Colonic mucosa (tissue), 4 donors: ENCODE data around the gene ARSH. TPM values are rescaled to one million over a fixed set of nuclear protein-coding genes. Genes with fewer than 3 reads are reported as not detected.
"Not testable (repeated sequence)": the region's sequence is repeated elsewhere in the genome, so short reads cannot be mapped to it uniquely, and the experiment has no call there.

Experiments
- DNase-seq: peaks from one replicate; pipeline ENCODE4 v3.0.0-alpha.2; 2020
- H3K27ac ChIP-seq: fragments of 200-600 bp; one replicate; pipeline ENCODE4 v1.8.0; 2021
- H3K27me3 ChIP-seq: fragments of 200-600 bp; one replicate; pipeline ENCODE4 v1.8.0; 2021
- H3K36me3 ChIP-seq: fragments of 200-600 bp; one replicate; pipeline ENCODE4 v1.8.0; 2021
- H3K4me1 ChIP-seq: fragments of 200-600 bp; one replicate; pipeline ENCODE4 v1.8.0; 2021; ENCODE audit warnings: mild to moderate bottlenecking
- H3K4me3 ChIP-seq: fragments of 200-600 bp; one replicate; pipeline ENCODE4 v1.8.0; 2021
- H3K9ac ChIP-seq, 2 donors: one replicate each; pipeline ENCODE4 v1.7.0; 2013; ENCODE audit warnings: control low read depth in 2 of 2, low read depth in 2 of 2, low read length in 2 of 2
- H3K9me3 ChIP-seq: fragments of 200-600 bp; one replicate; pipeline ENCODE4 v1.8.0; 2021
- intact Hi-C: fragments of 100-400 bp; cut with DNase I; formaldehyde crosslinking; loops from one replicate; pipeline ENCODE4 v1.14.1; 2022
- total RNA-seq, 2 donors: library from RNA; stranded (reverse); fragmentation: NEBNext Ultra II Directional in 1 of 2; extraction: Animal tissue kit (Norgen Biotek cat#: 25700) in 1 of 2; gene quantifications; one replicate each; pipeline ENCODE4 v1.2.1, GENCODE V29; 2021
- TF ChIP-seq, protein P1 (sequence below): fragments of 200-600 bp; IDR thresholded peaks from one replicate; pipeline ENCODE4 v1.8.0; 2022; ENCODE audit warnings: antibody characterized with exemption, mild to moderate bottlenecking
- donor health status: healthy.
- donor health status: DM: no; HTN: no; CAD: no.
- donor health status: DM: no; HTN: no; CAD: no.

The ARSH gene, protein sequence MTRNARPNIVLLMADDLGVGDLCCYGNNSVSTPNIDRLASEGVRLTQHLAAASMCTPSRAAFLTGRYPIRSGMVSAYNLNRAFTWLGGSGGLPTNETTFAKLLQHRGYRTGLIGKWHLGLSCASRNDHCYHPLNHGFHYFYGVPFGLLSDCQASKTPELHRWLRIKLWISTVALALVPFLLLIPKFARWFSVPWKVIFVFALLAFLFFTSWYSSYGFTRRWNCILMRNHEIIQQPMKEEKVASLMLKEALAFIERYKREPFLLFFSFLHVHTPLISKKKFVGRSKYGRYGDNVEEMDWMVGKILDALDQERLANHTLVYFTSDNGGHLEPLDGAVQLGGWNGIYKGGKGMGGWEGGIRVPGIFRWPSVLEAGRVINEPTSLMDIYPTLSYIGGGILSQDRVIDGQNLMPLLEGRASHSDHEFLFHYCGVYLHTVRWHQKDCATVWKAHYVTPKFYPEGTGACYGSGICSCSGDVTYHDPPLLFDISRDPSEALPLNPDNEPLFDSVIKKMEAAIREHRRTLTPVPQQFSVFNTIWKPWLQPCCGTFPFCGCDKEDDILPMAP
- not detected for total RNA-seq

DNA sequence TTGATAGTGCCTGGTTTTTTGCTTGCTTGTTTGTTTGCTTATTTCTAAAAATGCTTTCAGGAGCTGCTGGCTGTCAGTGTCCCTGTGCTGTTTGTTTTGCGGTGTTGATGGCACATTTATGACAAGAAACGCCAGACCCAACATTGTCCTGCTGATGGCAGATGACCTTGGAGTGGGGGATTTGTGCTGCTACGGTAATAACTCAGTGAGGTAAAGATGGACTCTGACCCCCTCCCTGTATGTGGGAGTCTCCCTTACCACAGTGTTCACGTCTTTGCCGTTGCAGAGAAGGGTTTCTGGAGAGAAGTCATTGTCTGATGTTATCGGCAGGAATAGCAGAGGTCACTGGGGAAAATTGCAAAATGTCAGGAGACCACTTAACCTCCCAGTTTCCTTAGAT, at the start of gene ARSH:
Gene ARSH, plus strand, starts transcription at position 52 of the 400 bp plus-strand sequence. Its CDS starts 67 bp downstream, at position 119.
- H3K27ac ChIP-seq: no peak within 1 kb of the TSS
- no peak within 1 kb of the TSS for H3K9ac ChIP-seq
- H3K27me3 ChIP-seq: no peaks in the 10 kb centered on the region
- H3K4me3 ChIP-seq: no peak within 1 kb of the TSS
- no peak for DNase-seq
- TF ChIP-seq, protein P1, sequence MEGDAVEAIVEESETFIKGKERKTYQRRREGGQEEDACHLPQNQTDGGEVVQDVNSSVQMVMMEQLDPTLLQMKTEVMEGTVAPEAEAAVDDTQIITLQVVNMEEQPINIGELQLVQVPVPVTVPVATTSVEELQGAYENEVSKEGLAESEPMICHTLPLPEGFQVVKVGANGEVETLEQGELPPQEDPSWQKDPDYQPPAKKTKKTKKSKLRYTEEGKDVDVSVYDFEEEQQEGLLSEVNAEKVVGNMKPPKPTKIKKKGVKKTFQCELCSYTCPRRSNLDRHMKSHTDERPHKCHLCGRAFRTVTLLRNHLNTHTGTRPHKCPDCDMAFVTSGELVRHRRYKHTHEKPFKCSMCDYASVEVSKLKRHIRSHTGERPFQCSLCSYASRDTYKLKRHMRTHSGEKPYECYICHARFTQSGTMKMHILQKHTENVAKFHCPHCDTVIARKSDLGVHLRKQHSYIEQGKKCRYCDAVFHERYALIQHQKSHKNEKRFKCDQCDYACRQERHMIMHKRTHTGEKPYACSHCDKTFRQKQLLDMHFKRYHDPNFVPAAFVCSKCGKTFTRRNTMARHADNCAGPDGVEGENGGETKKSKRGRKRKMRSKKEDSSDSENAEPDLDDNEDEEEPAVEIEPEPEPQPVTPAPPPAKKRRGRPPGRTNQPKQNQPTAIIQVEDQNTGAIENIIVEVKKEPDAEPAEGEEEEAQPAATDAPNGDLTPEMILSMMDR: no peak
- no peaks in the 10 kb centered on the region for H3K4me1 ChIP-seq
- H3K9me3 ChIP-seq: no peaks in the 10 kb centered on the region
- no peaks in the 10 kb centered on the region for H3K36me3 ChIP-seq
- intact Hi-C loops: no loop called here

DNA sequence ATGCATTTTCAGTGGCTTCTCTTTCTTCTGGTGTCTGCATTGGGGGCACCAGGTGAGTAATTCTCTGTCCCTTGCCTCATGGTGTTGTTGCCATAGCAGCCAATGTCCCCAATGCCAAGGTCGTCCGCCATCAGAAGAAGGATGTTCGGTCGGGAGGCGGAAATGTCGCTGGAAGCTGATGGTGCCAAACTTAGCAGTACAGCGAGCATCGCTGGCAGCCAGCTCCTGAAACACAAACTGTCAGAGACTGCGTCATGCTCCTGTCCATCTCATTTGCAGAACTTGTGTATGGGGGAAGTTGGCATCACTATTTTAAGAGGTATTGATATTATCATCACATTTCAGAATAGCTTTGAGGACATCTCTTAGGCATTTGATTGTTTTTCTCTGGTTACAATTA, 48.1 kb upstream of the ARSH start:
- Histone ChIP-seq H3K4me3 (no peak overlapping the region), H3K4me1 (no peaks in the 10 kb centered on the region), H3K9ac (no peak overlapping the region), H3K9me3 (no peaks in the 10 kb centered on the region), H3K36me3 (peaks cover 4% of the 10 kb centered on the region), H3K27me3 (no peaks in the 10 kb centered on the region), H3K27ac (no peak overlapping the region)
- DNase-seq: no peak
- TF ChIP-seq, protein P1: no peak
- intact Hi-C loops: no loop called here

DNA sequence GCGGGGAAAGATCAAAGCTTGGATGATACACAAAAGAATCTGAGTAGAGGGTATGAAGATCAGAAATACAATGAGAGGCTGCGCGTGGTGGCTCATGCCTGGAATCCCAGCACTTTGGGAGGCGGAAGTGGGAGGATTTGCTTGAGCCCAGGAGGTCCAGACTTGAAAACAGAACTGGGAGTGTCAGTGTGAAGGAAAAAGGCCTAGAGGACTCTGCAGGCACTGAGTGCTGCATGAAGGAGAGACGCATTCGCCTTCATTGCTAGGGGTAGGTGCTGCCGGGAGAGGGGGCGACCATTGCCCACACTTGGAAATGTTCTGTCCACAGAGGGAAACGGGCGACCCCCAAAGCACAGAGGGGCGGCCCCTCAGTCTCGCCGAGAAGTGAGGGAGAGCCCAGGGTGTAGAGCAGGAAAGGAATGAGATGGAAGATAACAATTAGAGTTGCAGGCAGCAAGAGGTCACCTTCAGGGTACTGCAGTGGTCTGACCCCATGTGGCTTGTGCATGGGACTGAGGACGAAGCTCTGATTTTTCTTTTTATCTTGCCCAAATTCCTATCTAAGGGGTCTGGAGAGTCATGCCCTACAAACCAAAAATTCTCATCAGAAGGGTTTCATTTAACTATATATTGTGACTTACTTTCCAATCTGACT, 45.4 kb upstream of the ARSH start:
- Histone ChIP-seq H3K27me3 (no peaks in the 10 kb centered on the region), H3K9me3 (no peaks in the 10 kb centered on the region), H3K27ac (no peak overlapping the region), H3K36me3 (peaks cover 4% of the 10 kb centered on the region), H3K4me3 (no peak overlapping the region), H3K9ac (no peak overlapping the region), H3K4me1 (no peaks in the 10 kb centered on the region)
- no peak for DNase-seq
- TF ChIP-seq, protein P1: no peak
- intact Hi-C loops: no loop called here

DNA sequence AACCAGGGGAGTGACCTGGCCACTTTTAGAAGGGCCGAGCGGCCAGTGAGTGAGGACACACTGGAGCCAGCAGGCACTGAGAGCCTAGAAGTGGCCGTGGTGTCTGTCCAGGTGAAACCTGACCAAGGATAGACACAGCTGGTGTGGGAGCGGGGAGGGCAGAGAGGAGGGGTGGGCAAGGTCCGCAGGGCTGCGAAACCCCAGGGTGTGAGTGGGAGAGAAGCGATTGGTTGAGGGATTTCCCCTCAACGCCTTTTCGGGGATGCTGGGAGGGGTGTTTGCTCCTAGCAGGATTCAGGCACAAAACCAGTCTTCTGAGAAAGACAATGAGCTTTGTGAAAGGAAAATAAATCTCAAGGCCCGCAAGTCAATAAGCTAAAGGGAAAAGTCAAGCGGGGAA, 44.0 kb upstream of the ARSH start:
- DNase-seq: peak; percentile 46
- no peak overlapping the region for H3K27ac ChIP-seq
- peaks cover 4% of the 10 kb centered on the region for H3K36me3 ChIP-seq
- no peak overlapping the region for H3K4me3 ChIP-seq
- H3K9me3 ChIP-seq: no peaks in the 10 kb centered on the region
- TF ChIP-seq, protein P1: no peak
- H3K9ac ChIP-seq: peak overlapping the region in 1 of 2 donors; percentile 67
- no peaks in the 10 kb centered on the region for H3K4me1 ChIP-seq
- H3K27me3 ChIP-seq: no peaks in the 10 kb centered on the region
- intact Hi-C loops: no loop called here

DNA sequence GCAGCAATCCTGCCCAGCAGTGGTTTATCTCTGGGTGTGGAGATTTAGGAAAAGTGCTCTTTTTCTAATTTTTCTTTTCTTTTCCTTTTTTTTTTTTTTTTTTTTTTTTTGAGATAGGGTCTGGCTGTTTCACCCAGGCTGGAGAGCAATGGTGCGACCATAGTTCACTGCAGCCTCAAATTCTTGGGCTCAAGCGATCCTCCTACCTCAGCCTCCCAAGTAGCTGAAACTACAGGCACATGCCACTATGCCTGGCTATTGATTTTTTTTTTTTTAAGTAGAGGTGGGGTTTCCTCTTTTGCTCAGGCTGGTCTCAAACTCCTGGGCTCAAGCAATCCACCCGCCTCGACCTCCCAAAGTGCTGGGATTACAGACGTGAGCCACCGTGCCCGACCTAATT, 42.9 kb upstream of the ARSH start:
- H3K4me1 ChIP-seq, H3K36me3 ChIP-seq, H3K9me3 ChIP-seq, H3K4me3 ChIP-seq, H3K27me3 ChIP-seq, DNase-seq, intact Hi-C loops: not testable (repeated sequence)
- Histone ChIP-seq H3K9ac (peak overlapping the region in 1 of 2 donors; percentile 67), H3K27ac (peak overlapping the region; percentile 74)

DNA sequence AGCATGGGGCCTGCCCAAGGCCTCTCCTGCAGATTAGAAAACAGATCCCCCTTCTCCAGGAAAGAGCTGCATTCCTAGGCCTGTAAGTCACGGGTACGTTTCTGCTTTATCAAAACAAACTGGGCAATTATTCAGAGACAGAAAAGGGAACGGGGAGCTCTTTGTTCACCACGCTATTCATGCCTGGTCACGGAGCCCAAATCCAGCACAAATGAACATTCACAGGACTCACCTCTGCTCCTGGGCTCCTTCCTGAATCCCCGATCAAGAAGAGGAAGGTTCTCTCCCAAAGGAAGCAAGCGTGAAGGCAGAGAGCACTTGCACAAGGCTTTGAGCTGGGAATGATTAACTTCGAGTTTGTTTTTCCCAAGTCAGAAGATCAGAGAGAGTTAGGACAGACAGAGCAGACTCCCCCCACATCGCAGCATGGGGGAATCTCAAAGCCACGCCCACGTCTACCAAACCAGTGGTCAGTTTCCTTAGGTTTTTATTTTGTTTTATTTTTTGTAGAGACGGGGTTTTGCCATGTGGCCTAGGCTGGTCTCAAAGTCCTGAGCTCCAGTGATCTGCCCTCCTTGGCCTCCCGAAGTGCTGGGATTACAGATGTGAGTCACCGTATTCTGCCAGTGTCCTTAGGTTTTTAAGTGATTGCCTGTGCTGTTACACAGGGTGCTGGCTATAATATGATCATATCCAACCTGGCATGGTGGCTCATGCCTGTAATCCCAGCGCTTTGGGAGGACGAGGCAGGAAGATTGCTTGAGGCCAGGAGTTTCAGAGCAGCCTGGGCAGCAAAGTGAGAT, 42.2 kb upstream of the ARSH start:
- H3K27me3 ChIP-seq, H3K36me3 ChIP-seq, H3K4me1 ChIP-seq, intact Hi-C loops, H3K9me3 ChIP-seq, H3K4me3 ChIP-seq: not testable (repeated sequence)
- peak; percentile 64 for DNase-seq
- Histone ChIP-seq H3K27ac (peak overlapping the region; percentile 74), H3K9ac (peak overlapping the region; percentile 60 to 67)
